Activated CD4-positive, alpha-beta T cell treated with anti-CD3 and anti-CD28 coated beads for 1 hour (primary cell): Measurements from ENCODE around the gene CFAP20DC.

Experiments
- DNase-seq: peaks from one replicate; pipeline ENCODE4 v3.0.0-alpha.2; 2020

Gene CFAP20DC

GRCh38 chr3:58794750-58795149 is 255.1 kb downstream of the CFAP20DC start:
- no peak for DNase-seq

- no peak for DNase-seq
Observed at GRCh38 chr3:58793938-58794337, 255.9 kb downstream of the CFAP20DC start.

- no peak for DNase-seq
Observed at GRCh38 chr3:58792921-58793451, 256.8 kb downstream of the CFAP20DC start.

- DNase-seq, result no peak
Observed at GRCh38 chr3:58789385-58789784, 260.4 kb downstream of the CFAP20DC start.

- no peak for DNase-seq
Observed at GRCh38 chr3:58784888-58785287, 264.9 kb downstream of the CFAP20DC start.

- no peak for DNase-seq
Observed at GRCh38 chr3:58784425-58784824, 265.4 kb downstream of the CFAP20DC start.

- no peak for DNase-seq
Observed at GRCh38 chr3:58783845-58784244, 266.0 kb downstream of the CFAP20DC start.

GRCh38 chr3:58779934-58780333 is 269.9 kb downstream of the CFAP20DC start:
- DNase-seq, result no peak

GRCh38 chr3:58776231-58776630 is 273.6 kb downstream of the CFAP20DC start:
- no peak for DNase-seq

GRCh38 chr3:58772462-58772861 is 277.4 kb downstream of the CFAP20DC start:
- DNase-seq, result no peak

GRCh38 chr3:58769065-58769464 is 280.8 kb downstream of the CFAP20DC start:
- no peak for DNase-seq

GRCh38 chr3:58766587-58767282 is 283.1 kb downstream of the CFAP20DC start:
- DNase-seq, result no peak

GRCh38 chr3:58755150-58755549 is 294.7 kb downstream of the CFAP20DC start:
- DNase-seq, result no peak

GRCh38 chr3:58754074-58754473 is 295.8 kb downstream of the CFAP20DC start:
- DNase-seq, result no peak

GRCh38 chr3:58751882-58752567 is 297.8 kb downstream of the CFAP20DC start:
- no peak for DNase-seq

- no peak for DNase-seq
Observed at GRCh38 chr3:58751235-58751634, 298.6 kb downstream of the CFAP20DC start.

- no peak for DNase-seq
Observed at GRCh38 chr3:58749948-58750347, 299.9 kb downstream of the CFAP20DC start.

- no peak for DNase-seq
Observed at GRCh38 chr3:58748024-58748423, 301.8 kb downstream of the CFAP20DC start.

GRCh38 chr3:58746758-58747157 is 303.1 kb downstream of the CFAP20DC start:
- DNase-seq, result no peak

- no peak for DNase-seq
Observed at GRCh38 chr3:58743296-58743695, 306.5 kb downstream of the CFAP20DC start.

- DNase-seq, result no peak
Observed at GRCh38 chr3:58742239-58742638, 307.6 kb downstream of the CFAP20DC start.

- no peak for DNase-seq
Observed at GRCh38 chr3:58737644-58738043, 312.2 kb downstream of the CFAP20DC start.

- no peak for DNase-seq
Observed at GRCh38 chr3:58731673-58732072, 318.2 kb downstream of the CFAP20DC start.

- DNase-seq, result no peak
Observed at GRCh38 chr3:58728723-58729122, 321.1 kb downstream of the CFAP20DC start.
